HG02759 (cell line): Measurements from ENCODE around the gene PLEKHA3.
A peak's percentile ranks its signal among the peaks of the same experiment; 100 is the strongest.
"Not testable (repeated sequence)": the region's sequence is repeated elsewhere in the genome, so short reads cannot be mapped to it uniquely, and the experiment has no call there.

Source experiments
- ATAC-seq: cut with Tn5 transposase; IDR thresholded peaks from one replicate; pipeline ENCODE4 v1.9.1; 2021; ENCODE audit warnings: mild to moderate bottlenecking, moderate library complexity; ENCODE audit not compliant: unreplicated experiment

Gene PLEKHA3

GRCh38 chr2:178522950-178523595 is 42.8 kb downstream of the PLEKHA3 start:
- peak; percentile 96 for ATAC-seq

- peak; percentile 4 for ATAC-seq
Observed at GRCh38 chr2:178523596-178524134, 43.4 kb downstream of the PLEKHA3 start.

GRCh38 chr2:178525010-178525409 is 44.8 kb downstream of the PLEKHA3 start:
- not testable (repeated sequence) for ATAC-seq

- ATAC-seq, result not testable (repeated sequence)
Observed at GRCh38 chr2:178525460-178525859, 45.2 kb downstream of the PLEKHA3 start.

GRCh38 chr2:178526256-178526655 is 46.0 kb downstream of the PLEKHA3 start:
- ATAC-seq, result no peak

GRCh38 chr2:178527592-178527991 is 47.3 kb downstream of the PLEKHA3 start:
- no peak for ATAC-seq

- ATAC-seq, result no peak
Observed at GRCh38 chr2:178528647-178529046, 48.4 kb downstream of the PLEKHA3 start.

GRCh38 chr2:178529194-178529593 is 48.9 kb downstream of the PLEKHA3 start:
- no peak for ATAC-seq

- no peak for ATAC-seq
Observed at GRCh38 chr2:178530131-178530530, 49.9 kb downstream of the PLEKHA3 start.

- ATAC-seq, result peak; percentile 96
Observed at GRCh38 chr2:178530625-178531142, 50.4 kb downstream of the PLEKHA3 start.

- no peak for ATAC-seq
Observed at GRCh38 chr2:178531168-178531567, 50.9 kb downstream of the PLEKHA3 start.

- ATAC-seq, result no peak
Observed at GRCh38 chr2:178536037-178536436, 55.8 kb downstream of the PLEKHA3 start.

GRCh38 chr2:178542161-178542560 is 61.9 kb downstream of the PLEKHA3 start:
- no peak for ATAC-seq

- no peak for ATAC-seq
Observed at GRCh38 chr2:178542569-178542968, 62.3 kb downstream of the PLEKHA3 start.

GRCh38 chr2:178550352-178550751 is 70.1 kb downstream of the PLEKHA3 start:
- ATAC-seq, result no peak

GRCh38 chr2:178553047-178553446 is 72.8 kb downstream of the PLEKHA3 start:
- ATAC-seq, result no peak
